Activated CD8-positive, alpha-beta memory T cell treated with anti-CD3 and anti-CD28 coated beads for 36 hours (primary cell): Measurements from ENCODE around the gene MTHFD1L. TPM values are rescaled to one million over a fixed set of nuclear protein-coding genes. Genes with fewer than 3 reads are reported as not detected.

Source experiments
- CTCF ChIA-PET: fragments of 350-600 bp; sonication (Branson Sonifier 250); formaldehyde crosslinking; loops from one replicate; lab custom pipeline; 2021; ENCODE audit warnings: antibody characterized with exemption; lab: Charles Lee
- POLR2A ChIA-PET: fragments of 350-600 bp; sonication (Branson Sonifier 250); formaldehyde crosslinking; loops from one replicate; lab custom pipeline; 2021; ENCODE audit warnings: antibody characterized with exemption; lab: Charles Lee
- total RNA-seq, 2 experiments: library from RNA; stranded (reverse); gene quantifications; one replicate each; pipeline ENCODE4 v1.2.3, GENCODE V29; 2021

The MTHFD1L gene
- total RNA-seq, 2 experiments from 2014 or later: 141 to 145 TPM

GRCh38 chr6:150863213-150863928 is 2.1 kb upstream of the MTHFD1L start:
- ChIA-PET POLR2A (no interaction called here), CTCF (interaction anchor here (0.7 to 0.9 kb wide), 2 partner anchors 45 to 1048 kb away, joined by 3 to 4 read pairs; no protein-coding TSS in a partner anchor)

- ChIA-PET POLR2A (interaction anchor here (0.6 kb wide), 2 partner anchors 86 to 1266 kb away, joined by 3 to 4 read pairs; no protein-coding TSS in a partner anchor), CTCF (interaction anchor here (0.8 to 1.7 kb wide), 5 partner anchors 30 to 452 kb away, joined by 4 to 5 read pairs (median 4); no protein-coding TSS in a partner anchor)
Observed at GRCh38 chr6:150865043-150865405, 478 bp upstream of the MTHFD1L start.

GRCh38 chr6:150866147-150866990 is 867 bp downstream of the MTHFD1L start:
- CTCF ChIA-PET: interaction anchor here (1.0 to 1.5 kb wide), 3 partner anchors 8 to 51 kb away, joined by 3 to 7 read pairs (median 4); no protein-coding TSS in a partner anchor
- POLR2A ChIA-PET: interaction anchor here (0.6 to 0.9 kb wide), 2 partner anchors 63 to 198 kb away, joined by 3 to 5 read pairs; no protein-coding TSS in a partner anchor

- ChIA-PET CTCF (interaction anchor here (0.7 to 1.0 kb wide), 2 partner anchors 26 to 52 kb away, joined by 3 to 5 read pairs; no protein-coding TSS in a partner anchor), POLR2A (interaction anchor here (0.6 kb wide), 1 partner anchor 197 kb away, joined by 5 read pairs; no protein-coding TSS in a partner anchor)
Observed at GRCh38 chr6:150866991-150867501, 1.5 kb downstream of the MTHFD1L start.

GRCh38 chr6:150868759-150869158 is 3.3 kb downstream of the MTHFD1L start:
- ChIA-PET POLR2A (no interaction called here), CTCF (no interaction called here)

GRCh38 chr6:150874179-150874578 is 8.7 kb downstream of the MTHFD1L start:
- CTCF ChIA-PET: interaction anchor here (1.6 kb wide), 1 partner anchor 8 kb away, joined by 7 read pairs; no protein-coding TSS in a partner anchor
- POLR2A ChIA-PET: no interaction called here

GRCh38 chr6:150875841-150876240 is 10.3 kb downstream of the MTHFD1L start:
- ChIA-PET POLR2A (no interaction called here), CTCF (no interaction called here)

GRCh38 chr6:150876598-150876997 is 11.1 kb downstream of the MTHFD1L start:
- ChIA-PET CTCF (no interaction called here), POLR2A (no interaction called here)

- ChIA-PET POLR2A (no interaction called here), CTCF (no interaction called here)
Observed at GRCh38 chr6:150877928-150878327, 12.4 kb downstream of the MTHFD1L start.

GRCh38 chr6:150878347-150879213 is 13.1 kb downstream of the MTHFD1L start:
- CTCF ChIA-PET: interaction anchor here (0.7 kb wide), 2 partner anchors 100 to 459 kb away, joined by 4 read pairs; no protein-coding TSS in a partner anchor
- POLR2A ChIA-PET: no interaction called here

GRCh38 chr6:150880336-150880735 is 14.8 kb downstream of the MTHFD1L start:
- POLR2A ChIA-PET: no interaction called here
- CTCF ChIA-PET: no interaction called here

- ChIA-PET POLR2A (no interaction called here), CTCF (interaction anchor here (1.5 kb wide), 1 partner anchor 10 kb away, joined by 3 read pairs; no protein-coding TSS in a partner anchor)
Observed at GRCh38 chr6:150881911-150882481, 16.5 kb downstream of the MTHFD1L start.

- ChIA-PET CTCF (no interaction called here), POLR2A (interaction anchor here (0.7 kb wide), 1 partner anchor 491 kb away, joined by 4 read pairs; no protein-coding TSS in a partner anchor)
Observed at GRCh38 chr6:150883521-150883920, 18.0 kb downstream of the MTHFD1L start.

GRCh38 chr6:150886155-150886554 is 20.7 kb downstream of the MTHFD1L start:
- CTCF ChIA-PET: interaction anchor here (0.7 kb wide), 1 partner anchor 552 kb away, joined by 3 read pairs; no protein-coding TSS in a partner anchor
- POLR2A ChIA-PET: no interaction called here

GRCh38 chr6:150887978-150888563 is 22.6 kb downstream of the MTHFD1L start:
- CTCF ChIA-PET: no interaction called here

GRCh38 chr6:150890346-150890745 is 24.8 kb downstream of the MTHFD1L start:
- ChIA-PET POLR2A (no interaction called here), CTCF (interaction anchor here (1.5 to 3.3 kb wide), 2 partner anchors 435 to 442 kb away, joined by 5 to 19 read pairs; no protein-coding TSS in a partner anchor)

More at GRCh38 chr6:150887978-150888563, 22.6 kb downstream of the MTHFD1L start:
- POLR2A ChIA-PET: no interaction called here

- CTCF ChIA-PET: interaction anchor here (0.6 to 3.3 kb wide), 7 partner anchors 8 to 475 kb away, joined by 3 to 19 read pairs (median 3); no protein-coding TSS in a partner anchor
- POLR2A ChIA-PET: interaction anchor here (0.7 kb wide), 1 partner anchor 432 kb away, joined by 3 read pairs; no protein-coding TSS in a partner anchor
Observed at GRCh38 chr6:150891888-150892485, 26.5 kb downstream of the MTHFD1L start.
